Right ventricle myocardium superior (tissue), 1 donor: ENCODE data around the gene NFIB. TPM values are rescaled to one million over a fixed set of nuclear protein-coding genes. Genes with fewer than 3 reads are reported as not detected.

Experiments used
- ATAC-seq: fragments of 200-7000 bp; cut with Tn5 transposase; one replicate; pipeline ENCODE4 v1.9.1; 2020; ENCODE audit warnings: mild to moderate bottlenecking; ENCODE audit not compliant: poor library complexity
- DNase-seq: peaks from one replicate; pipeline ENCODE4 v3.0.0-alpha.2; 2020
- intact Hi-C: fragments of 100-400 bp; cut with DNase I; formaldehyde crosslinking; loops from one replicate; pipeline ENCODE4 v1.11.2; 2022
- total RNA-seq: library from RNA; stranded (reverse); fragmentation: NEBNext Ultra II Directional; extraction: Animal tissue kit (Norgen Biotek cat#: 25700); gene quantifications from one replicate; pipeline ENCODE4 v1.2.1, GENCODE V29; 2021
- donor health status: DM: no; HTN: yes; CAD: no; lungs with severe emphysema.

Gene NFIB
- total RNA-seq, 1 donor from 2014 or later: 104 TPM

- intact Hi-C loops: no loop called here
- ATAC-seq (peak; percentile 3), DNase-seq (no peak)
Observed at GRCh38 chr9:14298601-14299022, 15.3 kb downstream of the NFIB start.

DNA sequence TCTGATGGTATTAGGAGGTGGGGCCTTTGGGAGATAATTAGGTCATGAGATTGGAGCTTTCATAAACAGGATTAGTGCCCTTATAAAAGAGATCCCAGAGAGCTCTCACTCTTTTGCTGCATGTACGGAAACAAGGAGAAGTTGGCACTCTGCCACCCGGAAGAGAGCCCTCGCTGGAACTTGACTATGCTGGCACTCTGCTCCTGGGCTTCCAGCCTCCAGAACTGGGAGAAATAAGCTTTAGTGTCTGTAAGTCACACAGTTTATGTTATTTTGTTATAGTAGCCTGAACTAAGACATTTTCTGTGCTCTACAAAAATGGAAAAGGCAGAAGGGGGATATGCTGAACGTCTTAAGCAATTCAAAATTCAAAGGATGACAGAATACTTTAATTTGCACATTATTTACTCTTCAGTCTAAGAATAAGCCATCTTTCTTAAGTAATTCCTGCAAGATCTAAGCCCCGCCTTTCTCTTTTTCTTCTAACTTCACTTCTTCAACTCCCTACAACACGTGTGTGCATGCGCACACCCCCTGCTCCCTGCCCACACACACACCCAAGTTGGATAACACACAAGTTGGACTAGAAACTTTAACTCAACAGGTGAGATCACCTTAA, 17.3 kb downstream of the NFIB start:
- ATAC-seq: peak; percentile 24
- intact Hi-C loops: no loop called here
- peak; percentile 61 for DNase-seq

DNA sequence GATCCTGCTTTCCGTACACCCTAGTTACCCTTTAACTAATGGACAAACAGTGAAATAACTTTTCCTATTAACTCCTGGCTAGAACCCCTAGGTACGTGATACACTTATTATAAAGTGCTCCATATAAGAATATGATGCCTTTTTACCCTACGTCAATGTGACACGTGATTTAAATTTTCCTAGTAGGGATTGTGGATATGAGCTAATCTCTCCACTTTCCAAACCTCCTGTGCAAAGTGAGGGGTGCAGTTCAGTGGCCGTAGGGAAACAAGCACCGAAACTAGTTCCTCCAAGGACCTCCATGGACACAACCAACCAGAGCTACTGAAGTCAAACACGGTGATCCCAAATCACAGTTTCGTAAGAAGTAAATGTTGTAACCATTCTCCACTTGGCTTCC, 19.3 kb downstream of the NFIB start:
- intact Hi-C loops: no loop called here
- ATAC-seq: peak; percentile 27

GRCh38 chr9:14293801-14294200, 20.1 kb downstream of the NFIB start:
- ATAC-seq (no peak), DNase-seq (no peak)
- intact Hi-C loops: no loop called here

More for the DNA sequence above, 19.3 kb downstream of the NFIB start:
- no peak for DNase-seq

DNA sequence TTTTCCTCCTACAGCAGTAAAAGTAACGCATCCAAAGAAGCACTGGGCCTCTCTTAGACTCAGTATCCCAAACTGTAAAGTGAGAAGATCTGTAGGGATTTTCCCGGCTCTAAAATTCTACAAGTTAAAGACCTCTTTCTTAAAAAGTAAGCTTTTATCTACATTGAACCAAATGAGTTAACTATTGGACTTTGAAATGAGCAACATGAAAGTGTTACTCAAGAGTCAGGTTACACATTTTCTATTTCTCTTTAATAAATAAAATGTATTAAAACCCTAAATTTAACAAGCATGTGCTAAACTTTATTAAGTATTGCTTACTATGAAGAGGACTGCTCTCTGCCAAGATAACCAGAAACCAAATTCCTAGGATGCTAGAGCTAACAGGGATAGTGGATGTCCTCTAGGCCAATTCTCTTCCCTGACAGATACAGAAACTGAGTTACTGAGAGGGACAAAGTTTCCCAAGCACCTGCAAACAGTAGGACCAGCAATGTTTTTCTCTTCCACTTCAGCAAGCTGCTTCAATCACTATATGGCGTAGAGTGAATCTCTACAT, 21.7 kb downstream of the NFIB start:
- intact Hi-C loops: no loop called here
- DNase-seq: no peak
- peak; percentile 39 for ATAC-seq

DNA sequence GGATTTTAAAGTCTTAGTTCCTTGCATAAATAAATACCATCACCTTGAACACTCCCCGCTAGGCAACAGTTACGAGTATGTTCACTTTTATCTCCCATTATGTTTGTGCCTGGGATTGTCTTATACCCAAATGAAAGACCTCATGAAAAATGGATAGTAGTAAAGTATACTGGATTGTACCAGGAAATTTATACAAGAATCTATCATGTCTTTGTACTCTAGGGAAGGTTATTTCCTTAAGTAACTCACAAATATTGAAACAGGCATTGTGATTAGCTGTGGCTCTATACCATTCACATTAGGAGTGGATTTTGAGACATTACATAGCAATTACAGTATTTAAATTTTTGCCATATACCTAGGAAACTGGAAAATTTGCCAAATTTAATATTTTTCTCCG, 24.0 kb downstream of the NFIB start:
- intact Hi-C loops: no loop called here
- ATAC-seq: no peak
- DNase-seq: no peak

- intact Hi-C loops: no loop called here
- ATAC-seq (peak; percentile 67), DNase-seq (no peak)
Observed at GRCh38 chr9:14288433-14288832, 25.5 kb downstream of the NFIB start.

GRCh38 chr9:14286121-14286520, 27.8 kb downstream of the NFIB start:
- intact Hi-C loops: no loop called here
- peak; percentile 35 for ATAC-seq
- DNase-seq: no peak

DNA sequence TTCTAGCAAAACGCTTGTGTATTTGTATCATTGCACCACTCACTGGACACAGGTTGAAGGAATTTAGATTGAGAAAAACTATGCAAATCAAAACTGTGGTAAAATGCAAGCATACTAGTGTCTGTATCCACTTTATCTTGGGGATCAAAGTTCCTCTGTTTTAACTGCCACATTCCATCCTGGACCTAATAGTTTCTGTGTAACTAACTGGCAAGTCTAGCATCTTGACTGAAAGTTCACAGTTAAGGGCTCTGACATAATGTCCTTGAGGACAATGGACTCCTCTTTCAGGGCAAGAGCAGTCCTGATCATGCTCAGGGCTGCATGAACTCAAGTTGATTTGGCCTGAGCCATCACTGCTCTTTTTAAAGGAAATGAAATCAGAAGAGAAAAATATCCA, 30.7 kb downstream of the NFIB start:
- ATAC-seq: no peak

GRCh38 chr9:14281876-14282275, 32.1 kb downstream of the NFIB start:
- no peak for DNase-seq
- intact Hi-C loops: no loop called here
- no peak for ATAC-seq

More for the DNA sequence above, 30.7 kb downstream of the NFIB start:
- no peak for DNase-seq
- intact Hi-C loops: no loop called here

DNA sequence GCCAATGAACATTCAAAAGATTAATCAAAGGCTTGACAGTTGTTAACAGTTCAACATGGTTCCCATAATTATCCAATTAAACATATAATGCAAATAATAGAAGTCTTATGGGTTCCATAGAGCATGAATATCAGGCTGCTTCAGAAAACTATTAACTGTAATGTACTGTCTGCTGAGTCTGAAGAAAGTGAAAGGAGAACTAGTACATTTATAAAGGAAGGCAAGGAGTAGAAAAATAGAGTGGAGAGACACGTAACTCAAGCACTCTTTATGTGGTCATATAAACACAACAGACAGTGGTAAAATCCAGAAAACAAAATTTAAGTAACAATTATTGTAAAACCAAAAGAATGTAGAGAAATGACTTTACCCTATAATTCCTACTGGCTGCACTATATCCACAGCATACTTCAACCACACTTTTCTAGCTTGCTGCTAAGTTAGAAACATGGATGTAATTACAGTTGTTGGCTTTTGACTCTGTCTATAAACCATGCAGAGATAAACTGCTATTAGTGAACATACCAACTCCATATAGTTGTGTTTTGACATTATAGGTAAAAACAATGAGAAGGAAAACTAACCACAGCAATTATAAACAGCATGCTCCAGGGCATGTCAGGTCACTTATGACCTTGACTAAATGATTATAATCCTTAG, 32.7 kb downstream of the NFIB start:
- ATAC-seq (no peak), DNase-seq (no peak)
- intact Hi-C loops: no loop called here

- intact Hi-C loops: no loop called here
- DNase-seq (no peak), ATAC-seq (no peak)
Observed at GRCh38 chr9:14279671-14280070, 34.3 kb downstream of the NFIB start.

GRCh38 chr9:14278291-14278721, 35.6 kb downstream of the NFIB start:
- intact Hi-C loops: no loop called here
- ATAC-seq (no peak), DNase-seq (no peak)

DNA sequence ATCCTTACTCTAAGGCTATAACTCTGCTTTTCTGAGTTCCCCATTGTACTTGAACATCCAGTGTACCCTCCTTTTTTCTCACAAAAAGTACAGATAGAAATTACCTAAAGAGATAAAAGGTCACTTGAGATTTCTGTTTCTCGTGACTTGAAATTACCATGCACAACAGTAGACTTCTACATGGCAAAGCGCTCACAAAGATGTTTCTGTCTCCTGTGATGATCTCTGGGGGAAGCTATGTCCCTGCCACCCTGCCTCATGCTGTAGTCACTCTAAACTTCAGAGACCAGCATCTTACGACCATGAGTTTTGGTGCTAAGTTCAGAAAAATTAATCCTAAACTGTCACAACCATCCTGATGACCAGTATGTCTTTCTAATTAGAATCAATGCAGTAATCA, 36.2 kb downstream of the NFIB start:
- intact Hi-C loops: no loop called here
- ATAC-seq (no peak), DNase-seq (no peak)

GRCh38 chr9:14277244-14277643, 36.7 kb downstream of the NFIB start:
- DNase-seq (peak; percentile 46), ATAC-seq (peak; percentile 48)
- intact Hi-C loops: no loop called here

GRCh38 chr9:14275331-14275730, 38.6 kb downstream of the NFIB start:
- intact Hi-C loops: no loop called here
- ATAC-seq (no peak), DNase-seq (no peak)

DNA sequence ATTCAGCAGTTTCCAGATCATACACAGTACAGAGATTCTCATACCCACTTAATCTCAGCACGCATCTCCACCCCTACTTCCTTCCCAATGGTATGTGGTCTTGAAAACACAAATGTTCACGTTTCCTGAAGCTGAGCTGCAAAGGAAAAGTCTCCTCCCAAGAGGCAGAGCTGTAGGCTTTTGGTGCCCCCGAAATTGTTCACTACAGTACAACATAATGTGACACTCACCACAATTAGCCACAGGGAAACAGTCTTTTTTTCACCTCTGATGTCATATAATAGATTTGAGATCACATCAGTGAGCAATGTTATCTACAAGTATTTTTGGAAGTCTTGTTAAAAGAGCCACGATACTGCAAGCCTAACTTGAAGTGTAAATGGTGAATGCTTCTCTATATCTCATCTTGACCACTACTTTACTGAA, 40.2 kb downstream of the NFIB start:
- peak; percentile 7 for ATAC-seq
- intact Hi-C loops: no loop called here
- DNase-seq: no peak

DNA sequence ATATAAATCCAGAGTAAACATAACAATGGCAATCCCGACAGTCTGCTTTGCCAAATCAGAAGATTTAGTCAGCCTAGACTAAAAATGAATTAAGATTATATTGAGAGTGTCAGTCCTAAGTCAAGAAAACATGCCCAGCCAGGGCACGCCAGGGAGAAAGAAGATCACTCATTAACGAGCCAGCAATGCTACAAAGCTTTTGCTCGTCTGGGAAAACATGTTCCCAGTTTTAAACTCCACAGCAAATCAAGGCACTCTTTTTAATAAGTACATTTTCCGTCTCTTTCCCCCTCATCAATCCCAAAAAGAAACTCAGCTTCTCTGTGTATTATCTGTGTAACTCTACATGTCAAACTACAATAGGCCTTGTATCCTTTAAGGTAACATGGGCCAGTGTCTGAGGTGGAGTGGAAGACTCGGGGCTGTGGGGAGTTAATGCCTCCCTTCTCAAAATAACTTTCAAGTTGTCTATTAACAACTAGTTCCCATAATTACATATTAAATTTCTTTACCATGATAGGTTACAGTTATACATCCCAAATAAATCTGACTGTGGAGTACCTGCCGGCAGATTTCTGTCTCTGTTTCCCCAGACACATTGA, 40.9 kb downstream of the NFIB start:
- intact Hi-C loops: no loop called here
- DNase-seq (no peak), ATAC-seq (no peak)

DNA sequence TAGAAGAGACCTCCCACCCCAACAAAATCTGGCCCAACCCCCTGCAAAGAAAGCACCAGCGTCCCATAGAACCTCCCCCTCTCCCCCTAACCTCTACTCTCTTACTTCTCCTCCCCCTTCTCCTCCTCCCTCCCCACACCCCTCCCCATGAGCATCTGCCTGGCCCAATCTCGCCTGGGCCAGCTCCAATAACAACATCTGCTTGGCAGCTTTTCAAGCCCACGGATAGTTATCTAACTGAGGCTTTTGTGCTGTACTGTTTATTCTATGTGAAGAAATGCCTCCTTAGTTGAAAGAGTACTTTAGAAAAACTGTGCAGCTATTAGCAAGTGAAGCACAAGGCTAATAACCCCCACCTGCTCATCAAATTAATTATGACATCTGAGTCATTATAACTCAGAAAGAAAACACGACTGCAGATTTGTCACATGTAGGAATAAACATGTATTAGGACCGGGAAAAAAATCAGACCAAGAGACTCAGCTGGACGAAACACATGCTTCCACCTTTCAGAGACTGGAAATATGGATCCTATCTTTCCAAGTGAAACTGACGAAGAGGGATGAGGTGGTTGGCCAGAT, 42.8 kb downstream of the NFIB start:
- DNase-seq: peak; percentile 76
- ATAC-seq: peak; percentile 72
- intact Hi-C loops: no loop called here
